Endothelial cell of umbilical vein (primary cell): Measurements from ENCODE around the gene SNW1. TPM values are rescaled to one million over a fixed set of nuclear protein-coding genes. Genes with fewer than 3 reads are reported as not detected.

Experiments used
- BruUV-seq: library from RNA; stranded (reverse); fragments of 400-500 nt; replicated peaks from 2 replicates; lab custom pipeline; 2021; lab: Mats Ljungman, UMichigan
- CTCF ChIA-PET: fragments of 300-600, 350-600 bp; sonication (Branson Sonifier 250); formaldehyde crosslinking; loops from one replicate; lab custom pipeline; 2021; ENCODE audit warnings: antibody characterized with exemption, inconsistent platforms; lab: Charles Lee
- POLR2A ChIA-PET: fragments of 300-600, 350-600 bp; sonication (Branson Sonifier 250); formaldehyde crosslinking; loops from one replicate; lab custom pipeline; 2021; ENCODE audit warnings: antibody characterized with exemption, inconsistent platforms; lab: Charles Lee
- DNase-seq: peaks from one replicate; pipeline ENCODE4 v3.0.0-alpha.2; 2011; ENCODE audit warnings: low read depth, low spot score
- FAIRE-seq: peaks from 2 replicates; lab custom pipeline; 2011; peaks lifted over from hg19 to GRCh38; lab: Jason Lieb, UNC
- H2AFZ ChIP-seq: 2 replicates; pipeline ENCODE4 v1.6.0; 2012; ENCODE audit warnings: low read depth, low read length, control low read depth, inconsistent platforms
- H3K27ac ChIP-seq: 2 replicates; pipeline ENCODE4 v1.5.1; 2011; ENCODE audit warnings: low read depth, mild to moderate bottlenecking, control low read depth, low read length, moderate library complexity; ENCODE audit not compliant: insufficient read depth
- H3K27me3 ChIP-seq, 2 experiments: 2 replicates each; pipeline versions ENCODE4 v1.6.0 to v1.6.1; 2011; ENCODE audit warnings: low read length in 2 of 2, mixed read lengths in 1 of 2; ENCODE audit not compliant: control insufficient read depth in 2 of 2, insufficient read depth in 2 of 2
- H3K36me3 ChIP-seq, 2 experiments: 2 replicates in 1 of 2; 3 replicates in 1 of 2; pipeline ENCODE4 v1.5.1; 2011; ENCODE audit warnings: low read length in 2 of 2, mild to moderate bottlenecking in 1 of 2, moderate library complexity in 1 of 2; ENCODE audit not compliant: control insufficient read depth in 2 of 2, insufficient read depth in 2 of 2; ENCODE audit errors: extremely low read depth in 1 of 2
- H3K4me1 ChIP-seq: 3 replicates; pipeline ENCODE4 v1.5.1; 2011; ENCODE audit warnings: mild to moderate bottlenecking, low read length; ENCODE audit not compliant: control insufficient read depth, insufficient read depth; ENCODE audit errors: extremely low read depth
- H3K4me2 ChIP-seq: 2 replicates; pipeline ENCODE4 v1.6.1; 2011; ENCODE audit warnings: low read length, control low read depth, mixed read lengths; ENCODE audit not compliant: insufficient read depth
- H3K4me3 ChIP-seq, 3 experiments: fragments of 200-600 bp in 1 of 3; sonication (generic), shearing (Covaris generic) in 1 of 3; replicated peaks in 1 of 3; 2 replicates each; pipeline ENCODE4 v1.5.1; 2011 to 2016; ENCODE audit warnings: control low read depth in 3 of 3, low read length in 3 of 3, mild to moderate bottlenecking in 2 of 3, inconsistent platforms in 1 of 3, low read depth in 1 of 3, moderate library complexity in 1 of 3; ENCODE audit not compliant: insufficient read depth in 1 of 3
- H3K79me2 ChIP-seq: 2 replicates; pipeline ENCODE4 v1.6.0; 2012; ENCODE audit warnings: low read length, inconsistent platforms; ENCODE audit not compliant: control insufficient read depth, insufficient read depth
- H3K9ac ChIP-seq: replicated peaks from 2 replicates; pipeline ENCODE3; 2011; ENCODE audit warnings: low read length, control low read depth; ENCODE audit not compliant: insufficient read depth; ENCODE audit errors: extremely low read depth
- H3K9me1 ChIP-seq: replicated peaks from 3 replicates; pipeline ENCODE4 v1.6.0; 2011; ENCODE audit warnings: mild to moderate bottlenecking, low read length; ENCODE audit not compliant: control insufficient read depth, insufficient read depth; ENCODE audit errors: extremely low read depth
- H3K9me3 ChIP-seq: replicated peaks from 2 replicates; pipeline ENCODE4 v1.5.1; 2012; ENCODE audit warnings: low read length, inconsistent platforms; ENCODE audit not compliant: control insufficient read depth, insufficient read depth
- H4K20me1 ChIP-seq: replicated peaks from 2 replicates; pipeline ENCODE3; 2011; ENCODE audit warnings: mild to moderate bottlenecking, low read length; ENCODE audit not compliant: control insufficient read depth, insufficient read depth; ENCODE audit errors: extremely low read depth
- CTCF ChIP-seq, 2 donors: IDR thresholded peaks; 1 replicate in 1 of 2; 2 replicates in 1 of 2; pipeline ENCODE4 v1.5.1; 2011; ENCODE audit warnings: low read length in 2 of 2, mild to moderate bottlenecking in 2 of 2, moderate library complexity in 2 of 2, control low read depth in 1 of 2, inconsistent platforms in 1 of 2, low read depth in 1 of 2; ENCODE audit not compliant: insufficient read depth in 1 of 2; ENCODE audit errors: extremely low read depth in 1 of 2
- EZH2 ChIP-seq: IDR thresholded peaks from 2 replicates; pipeline ENCODE4 v1.6.1; 2012; ENCODE audit warnings: borderline replicate concordance, low read depth, mild to moderate bottlenecking, moderate library complexity, low read length, inconsistent platforms; ENCODE audit not compliant: severe bottlenecking
- FOS ChIP-seq: IDR thresholded peaks from 2 replicates; pipeline ENCODE4 v1.6.1; 2011; ENCODE audit warnings: mild to moderate bottlenecking, low read length, moderate library complexity, borderline replicate concordance; ENCODE audit not compliant: insufficient read depth
- JUN ChIP-seq: IDR thresholded peaks from 2 replicates; pipeline ENCODE4 v1.6.1; 2011; ENCODE audit warnings: borderline replicate concordance, low read depth; ENCODE audit not compliant: insufficient read length, insufficient read depth
- MAX ChIP-seq: IDR thresholded peaks from 2 replicates; pipeline ENCODE4 v1.6.1; 2011; ENCODE audit not compliant: insufficient read depth, insufficient read length
- MYC ChIP-seq: IDR thresholded peaks from one replicate; pipeline ENCODE4 v1.6.1; 2011; ENCODE audit warnings: mild to moderate bottlenecking, low read depth, low read length
- dilution Hi-C: fragments of 300-500 bp; cut with MboI; formaldehyde crosslinking; loops from one replicate; pipeline ENCODE4 v1.15.0; 2019; ENCODE audit warnings: low sequenced_read_pairs; ENCODE audit not compliant: extremely low pct_ligation_motif_present
- intact Hi-C: fragments of 100-400 bp; cut with micrococcal nuclease; formaldehyde crosslinking; loops from one replicate; pipeline ENCODE4 v1.10.0; 2022
- polyA plus RNA-seq, 4 experiments: library from polyadenylated mRNA; depleted of rRNA in 3 of 4; stranded (reverse) in 3 of 4; unstranded in 1 of 4; fragments of >200 nt; gene quantifications; 2 replicates each; pipeline versions ENCODE4 v1.2.1 to v1.2.3, GENCODE V29; 2011 to 2012; ENCODE audit warnings: missing spikeins in 1 of 4
- total RNA-seq: library from RNA; stranded (reverse); gene quantifications from 2 replicates; pipeline ENCODE4 v1.2.3, GENCODE V29; 2021

SNW1 gene
- total and polyA plus RNA-seq, 2 donors (not counting 3 experiments of a cell fraction or from before 2014, with no cell fraction given): 14.3 to 104 TPM

DNA sequence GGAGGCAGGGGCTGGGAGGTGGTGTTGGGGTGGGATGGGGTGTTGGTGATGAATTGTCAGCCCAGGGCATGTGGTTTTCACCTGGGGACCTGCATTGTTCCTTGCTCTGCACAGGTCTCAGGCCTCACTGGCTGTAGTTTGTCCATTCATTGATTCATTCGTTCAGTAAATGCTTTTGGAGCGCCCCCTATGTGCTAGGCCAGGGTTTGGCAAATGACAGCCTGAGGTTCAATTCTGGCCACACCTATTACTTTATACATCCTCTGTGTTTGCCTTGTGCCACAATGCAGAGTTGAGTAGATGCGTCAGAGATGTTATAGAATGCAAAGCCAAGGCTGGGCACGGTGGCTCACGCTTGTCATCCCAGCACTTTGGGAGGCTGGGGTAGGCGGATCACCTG, 43.6 kb upstream of the SNW1 start:
- POLR2A ChIA-PET: no interaction called here
- H3K4me3 ChIP-seq: no peak overlapping the region
- H3K36me3 ChIP-seq: no peaks in the 10 kb centered on the region
- H3K79me2 ChIP-seq: no peaks in the 10 kb centered on the region
- H3K9ac ChIP-seq: no peak overlapping the region
- no peak for TF ChIP-seq EZH2
- TF ChIP-seq JUN: no peak
- peak; percentile 15 to 39 for TF ChIP-seq CTCF (IDR thresholded peaks at IDR 0.05; ENCODE audit: extremely low read depth in 1 of 2, insufficient read depth in 1 of 2, low read depth in 1 of 2, low read length in 2 of 2)
- TF ChIP-seq MYC: no peak
- no peak for TF ChIP-seq MAX
- TF ChIP-seq FOS: no peak
- H2AFZ ChIP-seq: no peak overlapping the region
- H3K9me1 ChIP-seq: no peaks in the 10 kb centered on the region
- H3K4me1 ChIP-seq: peaks cover 5% of the 10 kb centered on the region
- DNase-seq: peak; percentile 12
- no peaks in the 10 kb centered on the region for H3K27me3 ChIP-seq
- intact Hi-C loops (no loop called here), dilution Hi-C loops (no loop called here)
- CTCF ChIA-PET: no interaction called here
- H3K4me2 ChIP-seq: no peak overlapping the region
- H4K20me1 ChIP-seq: no peaks in the 10 kb centered on the region
- no peaks in the 10 kb centered on the region for H3K9me3 ChIP-seq
- no peak overlapping the region for H3K27ac ChIP-seq
- FAIRE-seq: no peak
- BruUV-seq: no TSS peak
